VCaP (cell line): Measurements from ENCODE around the gene KCNA1.

Experiments used
- H3K27ac ChIP-seq: fragments of 450-650 bp; 2 replicates; pipeline ENCODE4 v1.5.1; 2017
- TF ChIP-seq, protein P1 (sequence below): fragments of 450-650 bp; conservative IDR thresholded peaks from 2 replicates; pipeline ENCODE4 v1.5.1; 2017; ENCODE audit warnings: mild to moderate bottlenecking, moderate library complexity

KCNA1 gene

DNA sequence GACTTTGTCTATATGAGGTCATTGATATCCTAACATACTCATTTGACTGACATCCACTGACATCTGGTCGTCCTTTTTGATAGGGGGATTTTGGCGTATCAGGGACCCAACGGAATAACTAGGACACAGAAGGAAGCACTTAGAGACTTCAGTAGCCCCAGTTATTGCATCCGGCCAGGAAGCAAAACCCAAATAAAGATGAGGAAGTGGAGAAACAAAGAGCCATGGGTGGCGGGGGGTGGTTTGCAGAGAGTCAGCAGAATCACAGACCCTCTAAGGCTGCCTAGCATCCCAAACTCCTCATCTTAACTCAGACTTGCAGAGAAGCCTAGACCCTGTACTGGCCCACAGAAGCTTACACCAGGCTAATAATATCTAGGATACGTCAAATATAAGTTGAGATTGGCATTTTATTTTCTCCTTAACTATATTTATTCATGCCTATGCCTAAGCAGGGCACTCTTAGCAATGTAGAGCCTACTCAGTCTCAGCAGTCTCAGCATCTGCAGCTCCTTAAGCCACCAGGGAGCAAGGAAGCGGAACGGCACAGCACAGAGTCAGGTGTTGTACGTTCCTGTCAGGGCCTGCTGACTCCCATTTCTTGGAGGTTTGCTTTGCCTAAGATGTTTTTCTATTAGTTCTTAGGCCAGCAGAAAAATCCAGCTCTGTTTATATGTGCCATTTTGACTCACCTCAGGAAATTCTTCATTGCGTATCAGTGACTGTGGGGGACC, 45.1 kb downstream of the KCNA1 start:
- H3K27ac ChIP-seq: no peak overlapping the region

DNA sequence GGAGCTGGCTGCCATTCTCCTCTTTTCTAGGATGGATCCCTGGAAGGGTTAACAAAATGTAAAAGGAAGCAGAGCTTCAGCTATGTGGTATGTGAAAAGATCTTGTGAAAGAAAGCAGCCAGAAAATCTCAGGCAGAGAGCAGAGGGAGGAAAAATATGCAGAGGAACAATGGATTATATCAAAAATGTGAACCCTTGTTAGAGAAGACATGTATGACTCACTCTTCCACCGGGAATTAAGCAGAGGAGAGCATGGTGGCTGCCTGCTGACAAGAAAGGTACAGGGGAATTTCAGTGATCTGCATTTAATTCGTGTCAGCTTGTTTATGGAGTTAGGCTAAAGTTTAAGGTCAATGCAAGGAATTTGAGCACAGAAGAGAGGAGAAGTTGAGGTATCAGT, 46.3 kb downstream of the KCNA1 start:
- H3K27ac ChIP-seq: no peak overlapping the region
- TF ChIP-seq, protein P1, sequence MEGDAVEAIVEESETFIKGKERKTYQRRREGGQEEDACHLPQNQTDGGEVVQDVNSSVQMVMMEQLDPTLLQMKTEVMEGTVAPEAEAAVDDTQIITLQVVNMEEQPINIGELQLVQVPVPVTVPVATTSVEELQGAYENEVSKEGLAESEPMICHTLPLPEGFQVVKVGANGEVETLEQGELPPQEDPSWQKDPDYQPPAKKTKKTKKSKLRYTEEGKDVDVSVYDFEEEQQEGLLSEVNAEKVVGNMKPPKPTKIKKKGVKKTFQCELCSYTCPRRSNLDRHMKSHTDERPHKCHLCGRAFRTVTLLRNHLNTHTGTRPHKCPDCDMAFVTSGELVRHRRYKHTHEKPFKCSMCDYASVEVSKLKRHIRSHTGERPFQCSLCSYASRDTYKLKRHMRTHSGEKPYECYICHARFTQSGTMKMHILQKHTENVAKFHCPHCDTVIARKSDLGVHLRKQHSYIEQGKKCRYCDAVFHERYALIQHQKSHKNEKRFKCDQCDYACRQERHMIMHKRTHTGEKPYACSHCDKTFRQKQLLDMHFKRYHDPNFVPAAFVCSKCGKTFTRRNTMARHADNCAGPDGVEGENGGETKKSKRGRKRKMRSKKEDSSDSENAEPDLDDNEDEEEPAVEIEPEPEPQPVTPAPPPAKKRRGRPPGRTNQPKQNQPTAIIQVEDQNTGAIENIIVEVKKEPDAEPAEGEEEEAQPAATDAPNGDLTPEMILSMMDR: no peak

More for the DNA sequence above, 45.1 kb downstream of the KCNA1 start:
- TF ChIP-seq, protein P1: no peak

DNA sequence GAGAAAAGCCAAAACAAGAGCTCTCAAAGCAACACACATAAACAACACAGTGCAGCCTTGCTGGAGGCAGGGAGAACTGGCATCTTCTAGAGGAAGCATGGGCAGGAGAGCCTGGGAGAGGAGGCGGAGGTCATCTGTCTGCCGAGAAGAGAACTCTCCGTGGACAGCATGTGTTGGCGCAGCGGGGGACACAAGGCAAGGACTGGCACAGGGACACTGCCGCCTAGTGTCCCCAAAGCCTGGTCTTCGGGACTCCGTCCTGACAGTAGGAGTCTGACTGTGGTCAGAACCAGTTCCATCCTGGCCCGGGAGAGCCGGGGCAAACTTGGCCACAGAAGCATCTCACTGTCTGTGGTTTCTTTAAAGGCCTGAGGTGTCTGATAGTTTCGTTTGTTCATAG, 47.3 kb downstream of the KCNA1 start:
- H3K27ac ChIP-seq: no peak overlapping the region

DNA sequence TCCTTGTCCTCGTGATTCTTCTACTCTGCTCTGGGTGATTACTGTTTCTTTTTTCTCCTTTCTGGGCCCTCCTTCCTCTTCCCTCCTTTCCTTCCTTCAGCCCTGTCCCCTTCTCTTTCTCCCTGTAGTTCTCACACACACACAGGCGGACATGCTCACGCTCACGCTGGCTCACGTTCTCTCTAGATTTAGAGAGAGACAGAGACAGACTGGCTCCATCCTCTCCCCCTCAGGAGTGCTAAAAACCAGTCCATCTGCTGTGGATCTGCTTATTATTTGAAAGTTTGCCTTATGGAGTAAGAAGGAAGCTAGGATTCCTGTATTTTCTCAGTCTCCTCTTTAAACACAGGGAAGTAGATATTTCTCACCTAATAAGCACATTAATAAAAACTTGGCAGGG, 48.1 kb downstream of the KCNA1 start:
- no peak overlapping the region for H3K27ac ChIP-seq
- TF ChIP-seq, protein P1: no peak

More for the DNA sequence above, 47.3 kb downstream of the KCNA1 start:
- TF ChIP-seq, protein P1: no peak

DNA sequence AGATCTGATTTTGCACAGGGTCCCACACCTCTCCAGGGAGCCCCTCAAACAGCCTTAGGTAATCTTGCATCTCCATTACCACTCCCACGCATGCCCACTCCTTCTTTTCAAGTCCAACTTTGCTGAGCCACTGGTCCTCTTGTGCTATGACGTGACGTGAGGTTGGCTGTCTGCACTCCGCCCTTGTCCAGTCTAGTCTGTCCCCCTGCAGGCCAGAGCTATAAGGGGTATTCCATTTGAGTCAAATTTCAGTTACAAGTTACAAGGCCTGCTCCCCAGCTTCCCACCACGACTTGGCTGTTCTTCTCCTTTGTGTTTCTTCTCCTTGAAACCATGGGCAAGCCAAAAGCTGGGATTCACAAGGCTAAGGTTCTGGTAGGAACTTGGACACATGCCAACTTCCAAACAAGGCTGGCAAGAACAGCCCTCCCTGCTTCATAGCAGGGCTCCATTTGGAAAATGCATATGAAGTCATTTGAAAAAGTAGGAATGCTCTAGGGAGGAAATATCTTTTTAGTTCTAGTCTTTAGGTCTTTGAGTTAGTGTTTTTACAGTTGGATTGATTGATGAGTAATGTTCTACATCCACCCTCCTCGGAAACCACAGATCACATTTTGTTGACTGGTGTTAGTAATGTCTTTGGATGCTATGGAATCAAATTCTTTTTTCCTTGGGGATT, 49.1 kb downstream of the KCNA1 start:
- no peak overlapping the region for H3K27ac ChIP-seq
- TF ChIP-seq, protein P1: no peak

DNA sequence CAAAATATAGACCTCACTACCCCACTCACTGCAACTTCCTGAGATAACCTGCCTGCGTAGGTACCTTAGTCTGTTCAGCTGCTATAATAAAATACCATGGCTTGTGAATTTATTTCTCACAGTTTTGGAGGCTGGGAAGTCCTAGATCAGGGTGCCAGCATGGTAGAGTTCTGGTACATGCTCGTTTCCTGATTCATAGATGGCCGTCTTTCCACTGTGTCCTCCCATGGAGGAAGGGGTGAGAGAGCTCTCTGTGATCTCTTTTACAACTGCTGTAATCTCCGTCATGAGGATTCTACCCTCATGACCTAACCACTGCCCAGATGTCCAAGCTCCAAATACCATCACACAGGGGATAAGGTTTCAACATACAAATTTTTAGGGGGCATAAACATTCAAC, 49.7 kb downstream of the KCNA1 start:
- TF ChIP-seq, protein P1: no peak
- no peak overlapping the region for H3K27ac ChIP-seq

DNA sequence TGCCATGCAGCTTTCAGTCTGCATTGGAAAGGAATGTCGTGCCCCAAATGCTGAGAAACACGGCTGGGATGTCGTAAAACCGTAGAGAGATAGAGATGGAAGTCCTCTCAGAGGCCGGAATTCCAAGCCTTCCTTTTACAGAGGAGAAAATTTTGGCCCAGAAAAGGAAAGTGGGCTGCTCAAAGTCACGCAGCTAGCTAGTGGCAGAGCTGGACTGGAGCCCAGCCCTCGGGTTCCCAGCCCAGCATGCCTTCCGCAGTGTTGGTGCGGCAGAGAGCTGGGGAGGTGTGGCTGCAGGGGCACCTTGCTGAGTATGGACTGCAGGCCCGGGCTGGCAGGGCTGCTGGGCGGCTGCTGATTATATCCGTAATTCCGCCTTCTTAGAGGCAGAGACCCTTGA, 50.3 kb downstream of the KCNA1 start:
- H3K27ac ChIP-seq: no peak overlapping the region
- TF ChIP-seq, protein P1: no peak
